T1000 (cell line): Measurements from ENCODE around the gene SCAANT1.

Experiments
- DNase-seq: peaks from one replicate; lab custom pipeline; 2025; ENCODE audit warnings: mixed read lengths; lab: John Stamatoyannopoulos, UW

SCAANT1 gene

DNA sequence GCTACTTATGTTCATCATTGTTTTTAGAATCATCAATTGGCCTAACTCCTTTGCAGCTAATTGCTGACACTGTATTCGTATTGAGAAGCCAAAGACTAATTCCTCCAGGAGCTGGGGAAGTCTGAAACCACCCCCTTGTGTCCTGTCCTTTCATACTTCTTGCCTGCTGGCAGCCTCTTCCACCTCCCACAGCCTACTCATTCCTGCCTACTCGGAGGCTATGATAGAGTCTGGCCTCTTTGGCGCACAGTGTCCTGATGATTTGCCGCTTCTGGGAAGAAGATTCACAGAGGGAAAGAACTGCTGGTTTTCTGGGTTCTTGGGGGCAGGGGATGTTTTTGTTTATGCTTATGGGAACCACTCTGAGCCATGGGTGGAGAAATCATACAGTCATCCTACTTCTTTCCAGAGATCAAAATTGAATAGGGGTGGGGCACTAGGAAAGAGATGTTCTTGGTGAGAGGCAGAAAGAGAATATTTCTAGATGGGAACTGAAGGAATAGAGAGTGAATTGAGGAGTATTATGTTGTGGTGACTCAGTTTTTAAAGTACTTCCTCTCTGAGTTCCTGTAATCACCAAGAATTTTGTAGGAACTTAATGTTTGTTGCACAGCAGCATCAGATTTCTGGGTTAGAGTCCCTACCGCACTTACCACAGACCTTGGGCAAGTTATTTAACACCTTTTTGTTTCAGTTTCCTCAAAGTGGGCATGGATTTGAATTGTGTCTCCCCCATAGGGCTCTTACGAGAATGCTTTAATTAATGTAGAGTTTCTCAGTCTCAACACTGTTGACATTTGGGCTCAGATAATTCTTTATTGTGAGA lies 22.1 kb upstream of the SCAANT1 start:
- DNase-seq, result no peak

- no peak for DNase-seq
Measured at GRCh38 chr3:63933459-63933858, 21.3 kb upstream of the SCAANT1 start.

DNA sequence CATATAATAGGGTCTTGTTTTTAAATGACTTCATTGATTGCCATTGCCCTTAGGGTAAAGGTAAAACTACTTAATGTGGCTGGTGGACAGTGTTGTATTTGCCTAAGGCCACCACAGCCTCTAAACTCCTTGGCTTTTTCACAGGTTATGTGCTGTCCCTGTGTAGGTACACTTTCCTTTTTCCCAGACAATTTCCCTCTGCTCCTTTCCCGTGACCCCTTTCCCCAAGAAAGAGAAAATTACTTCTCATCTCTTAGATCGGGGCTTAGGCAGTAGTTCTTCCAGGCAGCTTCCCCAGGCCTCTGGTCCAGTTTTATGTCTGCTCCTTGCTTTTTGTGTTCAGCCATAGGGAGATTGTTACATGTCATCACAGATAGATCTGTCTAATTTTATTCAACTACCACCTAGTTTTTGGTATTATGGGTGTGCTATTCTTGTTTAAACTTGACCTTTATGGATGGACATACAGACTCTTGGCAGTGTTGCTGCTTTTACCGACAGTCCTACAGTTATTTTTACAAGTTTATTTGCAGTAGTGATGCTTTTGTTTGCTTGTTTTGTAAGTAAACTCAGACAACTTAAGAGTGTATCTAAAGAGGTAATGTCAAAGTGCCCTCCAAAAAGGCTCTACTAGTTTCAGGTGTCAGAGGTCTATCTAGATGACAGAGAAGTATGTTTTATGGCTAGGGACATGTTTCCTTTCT lies 20.5 kb upstream of the SCAANT1 start:
- DNase-seq, result no peak

DNA sequence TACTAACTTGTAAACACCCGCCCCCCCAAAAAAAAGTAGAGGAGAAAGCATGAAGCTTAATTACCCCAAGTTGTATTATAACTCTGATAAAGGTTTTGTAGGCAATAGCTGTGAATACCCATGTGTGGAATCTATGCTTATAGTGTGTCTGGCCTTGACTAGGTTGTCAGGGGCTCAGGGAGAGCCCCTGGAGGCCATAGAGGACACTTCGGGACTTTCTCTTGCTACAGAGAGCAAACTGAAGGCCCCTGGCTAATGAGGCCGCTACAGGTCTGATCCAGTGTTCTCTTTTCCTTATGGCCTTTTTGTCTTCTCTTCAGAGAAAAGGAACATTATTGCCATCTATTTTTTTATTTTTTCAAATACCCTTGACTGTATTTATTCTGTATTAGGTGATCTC lies 19.1 kb upstream of the SCAANT1 start:
- no peak for DNase-seq

GRCh38 chr3:63927422-63928280 lies 15.5 kb upstream of the SCAANT1 start:
- DNase-seq, result no peak

DNA sequence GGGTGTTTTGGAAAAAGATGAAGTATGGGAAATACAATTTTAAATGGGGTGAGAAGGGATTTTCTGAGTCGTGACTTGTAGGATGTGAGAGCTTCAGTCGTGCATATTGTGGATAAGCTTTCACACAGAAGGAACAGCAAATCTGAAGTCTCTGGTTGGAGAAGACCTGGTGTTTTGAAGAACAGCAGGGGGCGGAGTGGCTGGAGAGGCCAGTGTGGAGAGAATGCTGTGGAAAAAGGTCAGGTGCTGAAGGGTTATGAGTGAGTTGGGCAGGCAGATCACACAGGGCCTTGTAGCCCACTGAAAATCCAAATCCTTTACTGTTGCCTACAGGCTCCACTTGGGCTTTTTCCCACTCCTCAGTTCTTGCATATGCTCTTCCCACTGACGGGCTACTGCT lies 14.1 kb upstream of the SCAANT1 start:
- no peak for DNase-seq

GRCh38 chr3:63922491-63923199 lies 10.5 kb upstream of the SCAANT1 start:
- no peak for DNase-seq

GRCh38 chr3:63921741-63922482 lies 9.7 kb upstream of the SCAANT1 start:
- DNase-seq, result no peak

- DNase-seq, result no peak
Measured at GRCh38 chr3:63920001-63920400, 7.8 kb upstream of the SCAANT1 start.

GRCh38 chr3:63918321-63918720 lies 6.1 kb upstream of the SCAANT1 start:
- DNase-seq, result no peak

DNA sequence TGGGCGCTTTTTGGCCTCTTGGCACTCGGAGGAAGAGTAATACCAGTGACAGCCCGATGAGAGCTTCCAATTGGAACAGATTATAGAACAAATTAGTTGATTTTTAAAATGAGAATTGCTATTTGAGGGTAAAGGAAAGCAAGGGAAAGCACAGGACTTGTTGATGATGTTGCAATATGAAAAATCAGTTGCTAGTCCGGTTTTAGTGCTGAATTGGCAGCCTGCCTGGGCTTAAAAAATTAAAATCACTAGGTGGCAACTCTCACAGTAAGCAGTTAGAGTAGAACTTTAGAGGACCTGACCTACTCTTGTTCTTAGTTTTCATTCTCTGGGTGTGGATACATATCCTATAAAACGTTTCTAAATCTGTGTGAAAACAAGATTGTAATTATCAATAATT lies 2.1 kb upstream of the SCAANT1 start:
- no peak for DNase-seq

DNA sequence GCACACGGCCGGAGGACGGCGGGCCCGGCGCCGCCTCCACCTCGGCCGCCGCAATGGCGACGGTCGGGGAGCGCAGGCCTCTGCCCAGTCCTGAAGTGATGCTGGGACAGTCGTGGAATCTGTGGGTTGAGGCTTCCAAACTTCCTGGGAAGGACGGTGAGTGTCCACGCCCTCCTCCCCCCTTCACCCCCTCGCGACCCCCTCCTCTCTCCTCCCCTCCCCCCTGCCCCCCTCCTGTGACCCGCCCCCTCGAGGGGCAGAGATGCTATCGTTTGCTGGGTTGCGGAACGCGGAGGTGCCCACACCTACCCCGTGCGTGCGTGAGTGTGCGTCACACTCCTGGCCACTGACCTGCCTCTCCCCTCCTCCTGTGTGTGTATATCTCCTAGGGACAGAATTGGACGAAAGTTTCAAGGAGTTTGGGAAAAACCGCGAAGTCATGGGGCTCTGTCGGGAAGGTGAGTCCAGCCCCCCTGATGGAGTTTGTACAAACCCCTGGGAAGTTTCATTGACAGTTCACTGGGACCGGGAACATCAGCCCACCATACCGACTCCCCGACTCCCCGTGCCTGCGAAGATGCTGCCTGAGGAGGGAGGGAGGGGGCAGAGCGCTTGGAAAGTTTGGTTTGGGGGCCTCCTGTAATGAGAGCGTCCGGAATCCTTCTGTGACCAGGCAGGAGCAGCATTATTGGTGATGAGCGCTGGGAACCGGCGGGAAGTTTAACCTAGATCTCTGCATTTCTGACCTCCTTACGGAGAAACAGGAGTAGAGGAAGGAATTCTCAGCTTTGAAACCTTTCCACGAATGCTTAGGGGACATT lies 795 bp upstream of the SCAANT1 start:
- peak; percentile 37 for DNase-seq

- no peak for DNase-seq
Measured at GRCh38 chr3:63911509-63911872, 692 bp downstream of the SCAANT1 start.

GRCh38 chr3:63910891-63911290 lies 1.3 kb downstream of the SCAANT1 start:
- no peak for DNase-seq

- no peak for DNase-seq
Measured at GRCh38 chr3:63910001-63910400, 2.2 kb downstream of the SCAANT1 start.

- DNase-seq, result no peak
Measured at GRCh38 chr3:63909431-63909830, 2.8 kb downstream of the SCAANT1 start.

GRCh38 chr3:63908776-63909175 lies 3.4 kb downstream of the SCAANT1 start:
- DNase-seq, result no peak

- no peak for DNase-seq
Measured at GRCh38 chr3:63908081-63908736, 4.0 kb downstream of the SCAANT1 start.

- DNase-seq, result no peak
Measured at GRCh38 chr3:63905731-63906620, 6.2 kb downstream of the SCAANT1 start.
